ENCODE data around the gene RIC1. TPM values are rescaled to one million over a fixed set of nuclear protein-coding genes. Genes with fewer than 3 reads are reported as not detected.
"Not testable (repeated sequence)": the region's sequence is repeated elsewhere in the genome, so short reads cannot be mapped to it uniquely, and the experiment has no call there.

RIC1 gene
- total RNA-seq, 2 experiments from 2014 or later: 24.7 to 26.3 TPM

DNA sequence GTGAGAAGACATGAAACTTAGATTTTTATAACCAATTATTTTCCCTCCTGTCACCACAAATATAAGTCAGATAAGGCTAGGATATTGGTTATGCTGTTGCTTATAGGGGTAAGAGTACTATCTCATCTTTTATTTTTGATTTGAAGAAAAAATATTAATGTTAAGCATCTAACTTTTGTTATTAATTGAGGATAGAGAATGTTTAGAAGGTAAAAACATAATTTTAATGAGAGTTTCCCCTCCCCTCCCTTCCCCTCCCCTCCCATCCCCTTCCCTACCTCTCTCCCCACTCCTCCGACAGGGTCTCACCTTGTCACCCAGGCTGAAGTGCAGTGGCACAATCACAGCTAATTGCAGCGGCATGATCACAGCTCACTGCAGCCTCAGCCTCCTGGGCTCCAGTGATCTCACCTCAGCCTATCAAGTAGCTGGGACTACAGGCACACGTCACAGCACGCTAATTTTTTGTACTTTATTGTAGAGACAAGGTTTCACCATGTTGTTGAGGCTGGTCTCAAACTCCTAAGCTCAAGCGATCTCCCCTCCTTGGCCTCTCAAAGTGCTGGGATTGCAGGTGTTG is 86.7 kb downstream of the RIC1 start:
- H3K36me3 Mint-ChIP-seq (ENCODE audit: low read depth): peaks cover 79% of the 10 kb centered on the region
- ChIA-PET POLR2A (no interaction called here), CTCF (no interaction called here)
- Histone ChIP-seq H3K27me3 (ENCODE audit: control insufficient read depth in 1 of 2, insufficient read depth in 2 of 2, low read length in 2 of 2) (no peaks in the 10 kb centered on the region), H3K4me3 (ENCODE audit: low read length) (no peak overlapping the region), H3K36me3 (ENCODE audit: insufficient read depth, low read length) (peaks cover 11% of the 10 kb centered on the region), H3K27ac (ENCODE audit: low read depth in 1 of 2, low read length in 2 of 2) (no peak overlapping the region), H3K9me3 (ENCODE audit: control insufficient read depth in 1 of 2, insufficient read depth in 1 of 2, low read length in 2 of 2) (peaks cover 0 to 8% of the 10 kb centered on the region in 2 experiments), H3K4me1 (ENCODE audit: insufficient read depth, low read length) (no peaks in the 10 kb centered on the region)
- TF ChIP-seq, protein P1, sequence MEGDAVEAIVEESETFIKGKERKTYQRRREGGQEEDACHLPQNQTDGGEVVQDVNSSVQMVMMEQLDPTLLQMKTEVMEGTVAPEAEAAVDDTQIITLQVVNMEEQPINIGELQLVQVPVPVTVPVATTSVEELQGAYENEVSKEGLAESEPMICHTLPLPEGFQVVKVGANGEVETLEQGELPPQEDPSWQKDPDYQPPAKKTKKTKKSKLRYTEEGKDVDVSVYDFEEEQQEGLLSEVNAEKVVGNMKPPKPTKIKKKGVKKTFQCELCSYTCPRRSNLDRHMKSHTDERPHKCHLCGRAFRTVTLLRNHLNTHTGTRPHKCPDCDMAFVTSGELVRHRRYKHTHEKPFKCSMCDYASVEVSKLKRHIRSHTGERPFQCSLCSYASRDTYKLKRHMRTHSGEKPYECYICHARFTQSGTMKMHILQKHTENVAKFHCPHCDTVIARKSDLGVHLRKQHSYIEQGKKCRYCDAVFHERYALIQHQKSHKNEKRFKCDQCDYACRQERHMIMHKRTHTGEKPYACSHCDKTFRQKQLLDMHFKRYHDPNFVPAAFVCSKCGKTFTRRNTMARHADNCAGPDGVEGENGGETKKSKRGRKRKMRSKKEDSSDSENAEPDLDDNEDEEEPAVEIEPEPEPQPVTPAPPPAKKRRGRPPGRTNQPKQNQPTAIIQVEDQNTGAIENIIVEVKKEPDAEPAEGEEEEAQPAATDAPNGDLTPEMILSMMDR (IDR thresholded peaks at IDR 0.05): no peak
- H3K9me3 Mint-ChIP-seq: peaks cover 4% of the 10 kb centered on the region
- ATAC-seq (ENCODE audit: poor library complexity): no peak
- intact Hi-C loops (cut with DNase I, micrococcal nuclease): no loop called here
- peaks cover 15% of the 10 kb centered on the region for H3K4me1 Mint-ChIP-seq (ENCODE audit: low read depth)
- DNase-seq: no peak
- no peaks in the 10 kb centered on the region for H3K27me3 Mint-ChIP-seq
- no peak overlapping the region for H3K4me3 Mint-ChIP-seq
- no peak overlapping the region for H3K27ac Mint-ChIP-seq

- POLR2A ChIA-PET; H3K27me3 ChIP-seq (ENCODE audit: control insufficient read depth in 1 of 2, insufficient read depth in 2 of 2, low read length in 2 of 2); H3K9me3 ChIP-seq (ENCODE audit: control insufficient read depth in 1 of 2, insufficient read depth in 1 of 2, low read length in 2 of 2); H3K27ac ChIP-seq (ENCODE audit: low read depth in 1 of 2, low read length in 2 of 2); H3K4me3 Mint-ChIP-seq; intact Hi-C loops (cut with DNase I, micrococcal nuclease); CTCF ChIA-PET; H3K9me3 Mint-ChIP-seq; ATAC-seq (ENCODE audit: poor library complexity); H3K4me3 ChIP-seq (ENCODE audit: low read length); H3K27ac Mint-ChIP-seq; H3K4me1 ChIP-seq (ENCODE audit: insufficient read depth, low read length); H3K27me3 Mint-ChIP-seq; DNase-seq: not testable (repeated sequence)
- H3K36me3 ChIP-seq (ENCODE audit: insufficient read depth, low read length): peaks cover 27% of the 10 kb centered on the region
- peaks cover 15% of the 10 kb centered on the region for H3K4me1 Mint-ChIP-seq (ENCODE audit: low read depth)
- H3K36me3 Mint-ChIP-seq (ENCODE audit: low read depth): peaks cover 79% of the 10 kb centered on the region
Observed at GRCh38 chr9:5717434-5717833, 88.5 kb downstream of the RIC1 start.

DNA sequence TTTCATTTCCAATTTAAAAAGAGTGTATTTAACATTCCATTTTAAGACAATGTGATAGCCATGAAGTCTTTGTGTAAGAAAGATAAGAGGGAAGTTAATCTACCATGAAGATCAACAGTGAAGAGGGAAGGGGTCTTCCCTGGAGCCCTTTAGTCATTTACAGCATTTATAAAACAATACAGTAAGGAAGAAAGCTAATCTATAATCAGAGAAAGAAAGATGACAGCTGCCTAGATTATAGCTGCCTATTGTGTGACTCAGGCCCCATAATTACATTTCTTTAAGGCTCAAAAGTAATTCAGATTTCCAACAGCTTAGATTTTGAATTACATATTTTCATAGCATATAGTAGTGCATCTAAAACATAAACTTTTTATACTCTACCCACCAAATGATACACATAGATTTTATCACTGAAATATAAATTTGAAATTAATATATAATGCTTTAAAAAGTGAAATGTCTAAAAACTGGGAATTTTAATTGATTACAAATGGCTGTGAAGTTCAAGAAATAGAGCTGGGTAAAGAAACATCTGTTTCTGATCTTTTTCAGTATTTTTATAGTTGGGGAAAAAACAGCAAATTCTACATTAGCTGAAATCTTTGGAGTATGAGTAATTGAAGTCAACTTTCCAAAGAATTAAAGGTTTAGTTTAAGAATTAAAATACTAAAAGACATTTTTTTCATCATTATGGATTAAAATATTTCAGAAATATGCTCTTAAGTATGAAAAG is 89.6 kb downstream of the RIC1 start:
- intact Hi-C loops (cut with DNase I, micrococcal nuclease): no loop called here
- H3K27me3 ChIP-seq (ENCODE audit: control insufficient read depth in 1 of 2, insufficient read depth in 2 of 2, low read length in 2 of 2): no peaks in the 10 kb centered on the region
- peaks cover 0 to 8% of the 10 kb centered on the region in 2 experiments for H3K9me3 ChIP-seq (ENCODE audit: control insufficient read depth in 1 of 2, insufficient read depth in 1 of 2, low read length in 2 of 2)
- no peaks in the 10 kb centered on the region for H3K4me1 ChIP-seq (ENCODE audit: insufficient read depth, low read length)
- no peak overlapping the region for H3K4me3 ChIP-seq (ENCODE audit: low read length)
- no peak for ATAC-seq (ENCODE audit: poor library complexity)
- peaks cover 79% of the 10 kb centered on the region for H3K36me3 Mint-ChIP-seq (ENCODE audit: low read depth)
- TF ChIP-seq, protein P1 (IDR thresholded peaks at IDR 0.05): no peak
- POLR2A ChIA-PET: no interaction called here
- peaks cover 4% of the 10 kb centered on the region for H3K9me3 Mint-ChIP-seq
- H3K27ac Mint-ChIP-seq: no peak overlapping the region
- no peak overlapping the region for H3K27ac ChIP-seq (ENCODE audit: low read depth in 1 of 2, low read length in 2 of 2)
- no peak for DNase-seq
- H3K4me1 Mint-ChIP-seq (ENCODE audit: low read depth): peaks cover 15% of the 10 kb centered on the region
- H3K4me3 Mint-ChIP-seq: no peak overlapping the region
- CTCF ChIA-PET: no interaction called here
- H3K27me3 Mint-ChIP-seq: no peaks in the 10 kb centered on the region
- H3K36me3 ChIP-seq (ENCODE audit: insufficient read depth, low read length): peaks cover 27% of the 10 kb centered on the region
